HG03521 (cell line): ENCODE measurements around the gene ZC3H7A.
"Not testable (repeated sequence)": the region's sequence is repeated elsewhere in the genome, so short reads cannot be mapped to it uniquely, and the experiment has no call there.

Source experiments
- ATAC-seq: cut with Tn5 transposase; IDR thresholded peaks from one replicate; pipeline ENCODE4 v1.9.1; 2021; ENCODE audit warnings: mild to moderate bottlenecking, moderate library complexity; ENCODE audit not compliant: unreplicated experiment

ZC3H7A gene

GRCh38 chr16:11801481-11802021, 4.5 kb upstream of the ZC3H7A start:
- no peak for ATAC-seq

GRCh38 chr16:11800382-11800718, 3.3 kb upstream of the ZC3H7A start:
- ATAC-seq = no peak

- no peak for ATAC-seq
Measured at GRCh38 chr16:11799509-11800381, 2.7 kb upstream of the ZC3H7A start.

- no peak for ATAC-seq
Measured at GRCh38 chr16:11799017-11799381, 1.9 kb upstream of the ZC3H7A start.

GRCh38 chr16:11797957-11798299, 870 bp upstream of the ZC3H7A start:
- no peak for ATAC-seq

GRCh38 chr16:11796227-11797165, 562 bp downstream of the ZC3H7A start:
- ATAC-seq = peak; percentile 6

GRCh38 chr16:11795887-11796226, 1.2 kb downstream of the ZC3H7A start:
- no peak for ATAC-seq

- no peak for ATAC-seq
Measured at GRCh38 chr16:11794996-11795886, 1.8 kb downstream of the ZC3H7A start.

- ATAC-seq = no peak
Measured at GRCh38 chr16:11794447-11794846, 2.6 kb downstream of the ZC3H7A start.

- no peak for ATAC-seq
Measured at GRCh38 chr16:11793840-11794239, 3.2 kb downstream of the ZC3H7A start.

- no peak for ATAC-seq
Measured at GRCh38 chr16:11792410-11793241, 4.4 kb downstream of the ZC3H7A start.

GRCh38 chr16:11791144-11791828, 5.8 kb downstream of the ZC3H7A start:
- no peak for ATAC-seq

- no peak for ATAC-seq
Measured at GRCh38 chr16:11788914-11789313, 8.1 kb downstream of the ZC3H7A start.

GRCh38 chr16:11784980-11785599, 12.0 kb downstream of the ZC3H7A start:
- ATAC-seq = not testable (repeated sequence)

- ATAC-seq = not testable (repeated sequence)
Measured at GRCh38 chr16:11784381-11784780, 12.7 kb downstream of the ZC3H7A start.

- no peak for ATAC-seq
Measured at GRCh38 chr16:11784038-11784369, 13.1 kb downstream of the ZC3H7A start.

- peak; percentile 32 for ATAC-seq
Measured at GRCh38 chr16:11783319-11784037, 13.6 kb downstream of the ZC3H7A start.

- ATAC-seq = no peak
Measured at GRCh38 chr16:11781773-11782172, 15.3 kb downstream of the ZC3H7A start.
